ENCODE results near the gene CPLX1.
"Not testable (repeated sequence)": the region's sequence is repeated elsewhere in the genome, so short reads cannot be mapped to it uniquely, and the experiment has no call there.

The CPLX1 gene

GRCh38 chr4:751676-752075 lies 74.3 kb downstream of the CPLX1 start:
- no peak for DNase-seq

- DNase-seq: no peak
Observed at GRCh38 chr4:749698-750666, 75.9 kb downstream of the CPLX1 start.

GRCh38 chr4:748461-748860 lies 77.5 kb downstream of the CPLX1 start:
- DNase-seq: no peak

GRCh38 chr4:747546-748170 lies 78.3 kb downstream of the CPLX1 start:
- no peak for DNase-seq

GRCh38 chr4:744212-744841 lies 81.6 kb downstream of the CPLX1 start:
- DNase-seq: no peak

DNA sequence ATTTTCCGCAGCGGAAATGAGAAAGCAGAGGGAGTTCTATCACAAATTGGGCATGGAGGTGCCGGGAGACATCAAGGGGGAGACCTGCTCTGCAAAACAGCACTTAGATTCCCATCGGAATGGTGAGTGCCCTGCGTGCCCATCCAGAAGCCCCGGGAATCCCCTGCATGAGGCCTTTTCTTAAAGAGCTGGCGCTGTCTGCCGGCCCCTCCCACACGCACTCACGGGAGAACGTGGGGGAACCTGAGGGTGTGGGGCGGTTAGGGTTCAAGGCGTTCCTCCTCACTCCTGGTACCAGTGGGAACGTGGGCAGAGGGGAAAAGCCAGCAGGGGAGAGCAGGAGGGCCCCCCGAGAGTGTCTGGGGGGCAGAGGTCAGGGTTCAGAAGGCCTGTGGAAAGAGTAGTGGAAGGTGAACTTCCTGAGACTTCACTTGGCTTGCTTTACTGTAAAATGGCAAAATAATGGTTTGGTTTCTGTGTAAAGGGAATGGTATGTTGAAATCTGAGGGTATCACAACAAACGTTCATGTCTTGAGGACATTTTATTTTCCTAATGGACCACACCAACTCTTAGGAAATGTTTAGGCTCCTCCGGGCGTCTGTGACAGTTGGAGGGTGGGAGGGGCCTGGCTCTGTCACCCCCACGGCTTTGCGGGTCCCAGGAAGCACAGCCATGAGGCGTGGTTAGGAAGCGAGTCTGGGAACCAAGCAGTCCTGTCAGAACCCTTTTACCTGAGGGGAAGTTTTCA lies 82.3 kb downstream of the CPLX1 start:
- no peak for DNase-seq

DNA sequence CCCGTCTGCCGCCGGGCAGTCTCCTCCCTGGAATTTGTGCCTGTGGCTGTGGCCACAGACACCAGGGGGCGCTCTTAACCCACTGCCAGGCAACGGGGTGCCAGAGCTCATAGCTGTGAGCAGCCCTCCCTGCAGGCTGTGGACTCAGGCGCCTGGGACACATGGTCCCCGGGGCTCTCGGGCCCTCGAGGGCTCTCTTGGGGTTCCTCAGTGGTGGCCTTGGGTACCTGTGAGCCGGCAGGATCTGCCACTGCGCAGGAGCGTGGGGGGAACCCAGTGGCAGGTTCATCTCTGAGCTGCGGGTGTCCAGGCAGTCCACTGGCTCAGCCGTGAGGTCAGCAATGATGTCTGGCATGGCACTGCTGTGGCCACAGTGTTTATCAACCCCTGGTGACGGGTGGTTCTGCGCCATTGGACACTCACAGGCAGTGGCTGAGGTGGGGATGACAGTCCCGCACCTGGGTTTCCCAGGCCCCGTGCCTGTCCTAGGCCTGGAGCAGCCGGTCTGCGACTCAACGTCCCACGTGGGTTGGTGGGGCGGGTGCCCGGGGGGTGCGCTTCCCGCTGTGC lies 83.1 kb downstream of the CPLX1 start:
- DNase-seq: peak; percentile 65 to 79

- no peak for DNase-seq
Observed at GRCh38 chr4:742096-742741, 83.7 kb downstream of the CPLX1 start.

- no peak for DNase-seq
Observed at GRCh38 chr4:740656-741282, 85.2 kb downstream of the CPLX1 start.

DNA sequence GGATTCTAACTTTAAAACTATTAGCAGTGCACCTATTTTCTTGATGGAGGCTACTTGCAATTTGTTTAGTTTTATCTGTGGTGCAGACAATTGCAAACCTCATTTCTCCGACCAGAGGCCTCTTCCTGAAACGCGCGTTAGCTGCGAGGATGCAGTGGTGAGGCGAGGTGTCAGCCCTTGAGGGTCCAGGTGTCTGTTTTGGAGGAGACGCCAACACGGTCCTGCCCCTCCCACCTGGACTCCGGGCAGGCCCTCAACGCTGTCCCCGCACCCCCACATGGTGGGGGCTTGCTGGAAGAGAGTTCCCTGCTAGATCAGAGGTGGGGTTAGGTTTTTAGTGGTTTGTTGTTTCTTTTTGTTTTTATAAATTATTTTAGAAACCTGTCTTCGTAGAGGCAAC lies 85.9 kb downstream of the CPLX1 start:
- DNase-seq: no peak

GRCh38 chr4:739569-739968 lies 86.4 kb downstream of the CPLX1 start:
- DNase-seq: no peak

GRCh38 chr4:738781-739280 lies 87.1 kb downstream of the CPLX1 start:
- no peak for DNase-seq

DNA sequence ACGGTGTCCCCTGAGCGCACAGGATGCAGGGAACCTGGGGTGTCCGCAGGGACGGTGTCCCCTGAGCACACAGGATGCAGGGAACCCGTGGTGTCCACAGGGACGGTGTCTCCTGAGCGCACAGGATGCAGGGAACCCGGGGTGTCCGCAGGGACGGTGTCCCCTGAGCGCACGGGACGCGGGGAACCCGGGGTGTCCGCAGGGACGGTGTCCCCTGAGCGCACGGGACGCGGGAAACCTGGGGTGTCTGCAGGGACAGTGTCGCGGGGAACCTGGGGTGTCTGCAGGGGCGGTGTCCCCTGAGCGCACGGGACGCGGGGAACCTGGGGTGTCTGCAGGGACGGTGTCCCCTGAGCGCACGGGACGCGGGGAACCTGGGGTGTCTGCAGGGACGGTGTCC lies 89.4 kb downstream of the CPLX1 start:
- DNase-seq: not testable (repeated sequence)

GRCh38 chr4:735583-735982 lies 90.3 kb downstream of the CPLX1 start:
- no peak for DNase-seq
